SK-N-SH (cell line): Measurements from ENCODE around the gene KRTAP3-3. TPM values are rescaled to one million over a fixed set of nuclear protein-coding genes. Genes with fewer than 3 reads are reported as not detected.

Source experiments
- CTCF ChIA-PET: fragments of 300-600, 350-600 bp; formaldehyde crosslinking; extraction: SDS; loops from one replicate; lab custom pipeline; 2021; lab: Yijun Ruan, JAX
- POLR2A ChIA-PET: fragments of 350-600 bp; sonication (Branson Sonifier 250); formaldehyde crosslinking; extraction: SDS; loops from one replicate; lab custom pipeline; 2020; ENCODE audit warnings: antibody characterized with exemption, inconsistent platforms; lab: Yijun Ruan, JAX
- DNase-seq: peaks from one replicate; pipeline ENCODE4 v3.0.0; 2012
- H2AFZ ChIP-seq: fragments of 200-600 bp; sonication (generic); 2 replicates; pipeline ENCODE4 v1.8.1; 2016; ENCODE audit warnings: antibody characterized with exemption, mild to moderate bottlenecking, low read depth
- H3F3A ChIP-seq: fragments of 200-600 bp; sonication (generic); replicated peaks from 2 replicates; pipeline ENCODE3; 2016; ENCODE audit warnings: antibody characterized with exemption, mild to moderate bottlenecking; ENCODE audit not compliant: insufficient read depth
- H3K27ac ChIP-seq, 2 experiments: fragments of 200-500 bp in 1 of 2; fragments of 200-600 bp in 1 of 2; sonication (Bioruptor generic) in 1 of 2; sonication (generic), shearing (Covaris generic) in 1 of 2; 2 replicates each; pipeline versions ENCODE4 v1.5.1 to v1.6.1; 2014 to 2016; ENCODE audit warnings: low read depth in 2 of 2, inconsistent platforms in 1 of 2, low read length in 1 of 2, mild to moderate bottlenecking in 1 of 2, mixed read lengths in 1 of 2
- H3K27me3 ChIP-seq: fragments of 200-600 bp; sonication (generic), shearing (Covaris generic); 2 replicates; pipeline ENCODE4 v1.6.1; 2016; ENCODE audit warnings: mixed run types; ENCODE audit not compliant: insufficient read depth
- H3K36me3 ChIP-seq, 2 experiments: fragments of 200-500 bp in 1 of 2; fragments of 200-600 bp in 1 of 2; sonication (Bioruptor generic) in 1 of 2; sonication (generic) in 1 of 2; replicated peaks in 1 of 2; 2 replicates each; pipeline versions ENCODE3 to v1.5.1; 2014 to 2016; ENCODE audit warnings: low read length in 1 of 2, mild to moderate bottlenecking in 1 of 2; ENCODE audit not compliant: insufficient read depth in 2 of 2, control insufficient read depth in 1 of 2
- H3K4me1 ChIP-seq, 2 experiments: fragments of 200-500 bp in 1 of 2; fragments of 200-600 bp in 1 of 2; sonication (Bioruptor generic) in 1 of 2; sonication (generic), shearing (Covaris generic) in 1 of 2; 2 replicates each; pipeline versions ENCODE4 v1.5.1 to v1.6.1; 2014 to 2016; ENCODE audit warnings: low read depth in 1 of 2, low read length in 1 of 2, mixed run types in 1 of 2; ENCODE audit not compliant: insufficient read depth in 2 of 2, control insufficient read depth in 1 of 2
- H3K4me2 ChIP-seq: fragments of 200-600 bp; sonication (generic), shearing (Covaris generic); 2 replicates; pipeline ENCODE4 v1.6.1; 2017; ENCODE audit warnings: mixed run types
- H3K4me3 ChIP-seq, 2 experiments: fragments of 200-500 bp in 1 of 2; fragments of 200-600 bp in 1 of 2; sonication (Bioruptor generic) in 1 of 2; sonication (generic), shearing (Covaris generic) in 1 of 2; 2 replicates each; pipeline versions ENCODE4 v1.5.1 to v1.8.1; 2014 to 2016; ENCODE audit warnings: low read depth in 2 of 2, inconsistent platforms in 1 of 2, low read length in 1 of 2, mild to moderate bottlenecking in 1 of 2, mixed read lengths in 1 of 2, moderate library complexity in 1 of 2
- H3K79me2 ChIP-seq: fragments of 200-600 bp; sonication (generic); 2 replicates; pipeline ENCODE4 v1.8.1; 2017; ENCODE audit warnings: mild to moderate bottlenecking; ENCODE audit not compliant: insufficient read depth
- H3K9ac ChIP-seq: fragments of 200-600 bp; sonication (generic); 2 replicates; pipeline ENCODE4 v1.6.1; 2017; ENCODE audit warnings: mixed run types
- H3K9me2 ChIP-seq: fragments of 200-600 bp; sonication (generic); 2 replicates; pipeline ENCODE4 v1.6.1; 2017; ENCODE audit warnings: mixed run types
- H3K9me3 ChIP-seq: fragments of 200-600 bp; sonication (generic); 2 replicates; pipeline ENCODE4 v1.6.1; 2017; ENCODE audit warnings: mixed run types, mild to moderate bottlenecking, moderate library complexity
- H4K20me1 ChIP-seq: fragments of 200-600 bp; sonication (generic); 2 replicates; pipeline ENCODE4 v1.6.1; 2017; ENCODE audit warnings: mild to moderate bottlenecking, mixed run types; ENCODE audit not compliant: insufficient read depth
- CHD2 ChIP-seq: fragments of 150-350 bp; IDR thresholded peaks from 2 replicates; pipeline ENCODE4 v1.6.1; 2018; ENCODE audit warnings: low read length; ENCODE audit not compliant: partially characterized antibody
- ELF1 ChIP-seq: IDR thresholded peaks from 2 replicates; pipeline ENCODE4 v1.4.0; 2012
- FOXJ3 ChIP-seq: sonication (generic); formaldehyde crosslinking; IDR thresholded peaks from 2 replicates; pipeline ENCODE4 v1.5.1; 2020; ENCODE audit warnings: mild to moderate bottlenecking, missing genetic modification reagents
- FOXM1 ChIP-seq: IDR thresholded peaks from 2 replicates; pipeline ENCODE4 v1.4.0; 2012; ENCODE audit warnings: low read depth, mild to moderate bottlenecking
- MXI1 ChIP-seq: IDR thresholded peaks from 2 replicates; pipeline ENCODE4 v1.6.1; 2012; ENCODE audit warnings: mild to moderate bottlenecking, low read depth, low read length, improper control_type of control experiment
- NFIC ChIP-seq: IDR thresholded peaks from 2 replicates; pipeline ENCODE4 v1.4.0; 2012; ENCODE audit warnings: borderline replicate concordance
- POLR2AphosphoS5 ChIP-seq: IDR thresholded peaks from 2 replicates; pipeline ENCODE4 v1.6.1; 2012; ENCODE audit warnings: low read depth, low read length
- RAD21 ChIP-seq: IDR thresholded peaks from 2 replicates; pipeline ENCODE4 v1.6.1; 2012; ENCODE audit warnings: mild to moderate bottlenecking, low read length
- REST ChIP-seq: IDR thresholded peaks from 2 replicates; pipeline ENCODE4 v1.6.1; 2012; ENCODE audit warnings: mild to moderate bottlenecking, low read depth, low read length, moderate library complexity
- RXRA ChIP-seq: IDR thresholded peaks from 2 replicates; pipeline ENCODE4 v1.4.0; 2012; ENCODE audit warnings: low read depth, mild to moderate bottlenecking, borderline replicate concordance
- SIN3A ChIP-seq: IDR thresholded peaks from 2 replicates; pipeline ENCODE4 v1.6.1; 2012; ENCODE audit warnings: low read depth, mild to moderate bottlenecking, low read length, moderate library complexity, borderline replicate concordance
- SMC3 ChIP-seq: IDR thresholded peaks from 2 replicates; pipeline ENCODE4 v1.6.1; 2012; ENCODE audit warnings: low read depth, low read length, improper control_type of control experiment
- TEAD4 ChIP-seq: IDR thresholded peaks from 2 replicates; pipeline ENCODE4 v1.4.0; 2012; ENCODE audit warnings: mild to moderate bottlenecking, borderline replicate concordance; ENCODE audit not compliant: insufficient read depth
- YY1 ChIP-seq: IDR thresholded peaks from 2 replicates; pipeline ENCODE4 v1.4.0; 2012; ENCODE audit warnings: low read depth, mild to moderate bottlenecking
- WGBS: methylation state at CpG from one replicate; pipeline ENCODE4 v1.1.6; 2017; ENCODE audit warnings: low lambda C conversion rate; 5-methylcytosine and 5-hydroxymethylcytosine counted together
- polyA plus RNA-seq, 3 experiments: library from polyadenylated mRNA; depleted of rRNA; stranded (reverse); fragments of >200 nt; gene quantifications; 2 replicates each; pipeline ENCODE4 v1.2.3, GENCODE V29; 2012
- TF ChIP-seq, protein P1 (sequence below): IDR thresholded peaks from 2 replicates; pipeline ENCODE4 v1.4.0; 2012; ENCODE audit warnings: low read depth, borderline replicate concordance
- TF ChIP-seq, protein P2 (sequence below): fragments of 150-350 bp; IDR thresholded peaks from 2 replicates; pipeline ENCODE4 v1.6.1; 2016; ENCODE audit warnings: mild to moderate bottlenecking, low read depth, low read length

The KRTAP3-3 gene
- polyA plus RNA-seq, 1 of the 3 experiments (the other 2 are of a cell fraction) = not detected

- no peak for DNase-seq
- Histone ChIP-seq H3K4me2 (no peak overlapping the region), H3K36me3 (no peaks in the 10 kb centered on the region), H4K20me1 (no peaks in the 10 kb centered on the region), H3K4me3 (no peak overlapping the region), H3K27ac (no peak overlapping the region), H3F3A (no peaks in the 10 kb centered on the region), H3K9ac (no peak overlapping the region), H3K79me2 (no peaks in the 10 kb centered on the region), H3K9me3 (no peaks in the 10 kb centered on the region), H3K9me2 (no peaks in the 10 kb centered on the region), H3K4me1 (no peaks in the 10 kb centered on the region; a peak in 1 of 4 replicates), H2AFZ (no peak overlapping the region), H3K27me3 (peaks cover 46% of the 10 kb centered on the region; the same call in 1 of the 2 replicates)
- CTCF ChIA-PET = interaction anchor here (1.4 kb wide), 1 partner anchor 668 kb away, joined by 3 read pairs; no protein-coding TSS in a partner anchor
- 72% methylated on average over 3 of the region's 3 CpGs for WGBS
- POLR2A ChIA-PET = no interaction called here
- TF ChIP-seq, protein P1, sequence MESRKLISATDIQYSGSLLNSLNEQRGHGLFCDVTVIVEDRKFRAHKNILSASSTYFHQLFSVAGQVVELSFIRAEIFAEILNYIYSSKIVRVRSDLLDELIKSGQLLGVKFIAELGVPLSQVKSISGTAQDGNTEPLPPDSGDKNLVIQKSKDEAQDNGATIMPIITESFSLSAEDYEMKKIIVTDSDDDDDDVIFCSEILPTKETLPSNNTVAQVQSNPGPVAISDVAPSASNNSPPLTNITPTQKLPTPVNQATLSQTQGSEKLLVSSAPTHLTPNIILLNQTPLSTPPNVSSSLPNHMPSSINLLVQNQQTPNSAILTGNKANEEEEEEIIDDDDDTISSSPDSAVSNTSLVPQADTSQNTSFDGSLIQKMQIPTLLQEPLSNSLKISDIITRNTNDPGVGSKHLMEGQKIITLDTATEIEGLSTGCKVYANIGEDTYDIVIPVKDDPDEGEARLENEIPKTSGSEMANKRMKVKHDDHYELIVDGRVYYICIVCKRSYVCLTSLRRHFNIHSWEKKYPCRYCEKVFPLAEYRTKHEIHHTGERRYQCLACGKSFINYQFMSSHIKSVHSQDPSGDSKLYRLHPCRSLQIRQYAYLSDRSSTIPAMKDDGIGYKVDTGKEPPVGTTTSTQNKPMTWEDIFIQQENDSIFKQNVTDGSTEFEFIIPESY = no peak
- no peak for TF ChIP-seq ELF1
- no peak for TF ChIP-seq FOXJ3 (CRISPR knock-in tag)
- TF ChIP-seq CHD2 = no peak
- TF ChIP-seq TEAD4 = no peak
- TF ChIP-seq YY1 = no peak
- no peak for TF ChIP-seq SIN3A
- TF ChIP-seq SMC3 = no peak
- TF ChIP-seq FOXM1 = no peak
- no peak for TF ChIP-seq MXI1
- no peak for TF ChIP-seq REST
- TF ChIP-seq POLR2AphosphoS5 = no peak
- no peak for TF ChIP-seq RAD21
- TF ChIP-seq NFIC = no peak
- no peak for TF ChIP-seq RXRA
- TF ChIP-seq, protein P2, sequence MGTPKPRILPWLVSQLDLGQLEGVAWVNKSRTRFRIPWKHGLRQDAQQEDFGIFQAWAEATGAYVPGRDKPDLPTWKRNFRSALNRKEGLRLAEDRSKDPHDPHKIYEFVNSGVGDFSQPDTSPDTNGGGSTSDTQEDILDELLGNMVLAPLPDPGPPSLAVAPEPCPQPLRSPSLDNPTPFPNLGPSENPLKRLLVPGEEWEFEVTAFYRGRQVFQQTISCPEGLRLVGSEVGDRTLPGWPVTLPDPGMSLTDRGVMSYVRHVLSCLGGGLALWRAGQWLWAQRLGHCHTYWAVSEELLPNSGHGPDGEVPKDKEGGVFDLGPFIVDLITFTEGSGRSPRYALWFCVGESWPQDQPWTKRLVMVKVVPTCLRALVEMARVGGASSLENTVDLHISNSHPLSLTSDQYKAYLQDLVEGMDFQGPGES = no peak
Measured at GRCh38 chr17:40980117-40980516, 13.8 kb downstream of the KRTAP3-3 start.
